GM23338 (cell line): ENCODE results near the gene MPEG1. TPM values are rescaled to one million over a fixed set of nuclear protein-coding genes. Genes with fewer than 3 reads are reported as not detected.

Experiments used
- ATAC-seq: fragments of 200-7000 bp; cut with Tn5 transposase; 3 replicates; pipeline ENCODE4 v1.9.1; 2020
- DNase-seq: peaks from one replicate; pipeline ENCODE4 v3.0.0-alpha.2; 2015; ENCODE audit warnings: low spot score
- H2AFZ ChIP-seq: fragments of 200-600 bp; sonication (generic); 2 replicates; pipeline ENCODE4 v1.8.0; 2016; ENCODE audit warnings: antibody characterized with exemption, mild to moderate bottlenecking, moderate library complexity
- H3F3A ChIP-seq: fragments of 200-600 bp; sonication (generic); replicated peaks from 2 replicates; pipeline ENCODE4 v1.8.0; 2017; ENCODE audit warnings: antibody characterized with exemption, mixed run types, low read depth
- H3K27ac ChIP-seq: fragments of 200-600 bp; sonication (generic); 2 replicates; pipeline ENCODE4 v1.6.1; 2016; ENCODE audit warnings: low read depth
- H3K27me3 ChIP-seq: fragments of 200-600 bp; sonication (generic); 2 replicates; pipeline ENCODE4 v1.8.0; 2016; ENCODE audit warnings: mild to moderate bottlenecking, mixed run types, moderate library complexity; ENCODE audit not compliant: insufficient read depth
- H3K36me3 ChIP-seq: fragments of 200-600 bp; sonication (generic); 2 replicates; pipeline ENCODE4 v1.8.0; 2016; ENCODE audit warnings: mild to moderate bottlenecking; ENCODE audit not compliant: insufficient read depth
- H3K4me1 ChIP-seq: fragments of 200-600 bp; sonication (generic); 2 replicates; pipeline ENCODE4 v1.8.0; 2016; ENCODE audit warnings: mild to moderate bottlenecking, moderate library complexity; ENCODE audit not compliant: insufficient read depth
- H3K4me2 ChIP-seq: fragments of 200-600 bp; sonication (generic); 2 replicates; pipeline ENCODE4 v1.7.1; 2017; ENCODE audit warnings: mixed run types
- H3K4me3 ChIP-seq: fragments of 200-600 bp; sonication (generic); 2 replicates; pipeline ENCODE4 v1.6.1; 2016; ENCODE audit warnings: mixed run types
- H3K79me2 ChIP-seq: fragments of 200-600 bp; sonication (generic); replicated peaks from 2 replicates; pipeline ENCODE4 v1.8.0; 2017; ENCODE audit warnings: mild to moderate bottlenecking; ENCODE audit not compliant: insufficient read depth
- H3K9me2 ChIP-seq: fragments of 200-600 bp; sonication (generic); 2 replicates; pipeline ENCODE4 v1.8.0; 2017; ENCODE audit not compliant: insufficient read depth
- H4K20me1 ChIP-seq: fragments of 200-600 bp; sonication (generic); replicated peaks from 2 replicates; pipeline ENCODE4 v1.8.0; 2017; ENCODE audit warnings: mild to moderate bottlenecking; ENCODE audit not compliant: insufficient read depth
- H3K27ac Mint-ChIP-seq: 2 replicates; pipeline ENCODE4 v1.8.0; 2020; ENCODE audit warnings: inconsistent platforms, mild to moderate bottlenecking, moderate library complexity, mixed read lengths
- H3K27me3 Mint-ChIP-seq: 3 replicates; pipeline ENCODE4 v1.8.0; 2022; ENCODE audit warnings: low read depth, mild to moderate bottlenecking, moderate library complexity, mixed read lengths, inconsistent platforms; ENCODE audit not compliant: insufficient read depth, poor library complexity
- H3K36me3 Mint-ChIP-seq: 3 replicates; pipeline ENCODE4 v1.8.0; 2021; ENCODE audit warnings: low read depth, mild to moderate bottlenecking, inconsistent platforms, moderate library complexity, mixed read lengths
- H3K4me1 Mint-ChIP-seq: 3 replicates; pipeline ENCODE4 v1.8.0; 2020; ENCODE audit warnings: mild to moderate bottlenecking, inconsistent platforms, mixed read lengths
- H3K4me3 Mint-ChIP-seq: 3 replicates; pipeline ENCODE4 v1.8.0; 2021; ENCODE audit warnings: moderate library complexity, mild to moderate bottlenecking, inconsistent platforms, mixed read lengths
- H3K9me3 Mint-ChIP-seq: 3 replicates; pipeline ENCODE4 v1.8.0; 2020; ENCODE audit warnings: moderate library complexity, mild to moderate bottlenecking, inconsistent platforms, mixed read lengths
- CREB1 ChIP-seq: fragments of 250-450 bp; sonication (Bioruptor Pico); IDR thresholded peaks from 2 replicates; pipeline ENCODE4 v1.5.0; 2020; ENCODE audit warnings: low read depth, mild to moderate bottlenecking, moderate library complexity
- NANOG ChIP-seq: IDR thresholded peaks from 2 replicates; pipeline ENCODE4 v1.6.1; 2016; ENCODE audit warnings: antibody characterized with exemption, borderline replicate concordance
- POLR2AphosphoS5 ChIP-seq: IDR thresholded peaks from 2 replicates; pipeline ENCODE4 v1.6.1; 2016; ENCODE audit warnings: antibody characterized with exemption, low read depth
- polyA plus RNA-seq: library from polyadenylated mRNA; unstranded; fragments of >200 nt; fragmentation: Nextera tagmentation; extraction: Ambion mirVana; gene quantifications from 2 replicates; pipeline ENCODE4 v1.2.1, GENCODE V29; 2016
- total RNA-seq: library from RNA; depleted of rRNA; stranded (reverse); fragments of >200 nt; shearing (Covaris generic); gene quantifications from 2 replicates; pipeline ENCODE4 v1.2.3, GENCODE V29; 2014
- TF ChIP-seq, protein P1 (sequence below): IDR thresholded peaks from one replicate; pipeline ENCODE4 v1.6.1; 2018; ENCODE audit warnings: antibody characterized with exemption; ENCODE audit not compliant: unreplicated experiment

The MPEG1 gene
- total and polyA plus RNA-seq, 2 experiments from 2014 or later, result not detected

DNA sequence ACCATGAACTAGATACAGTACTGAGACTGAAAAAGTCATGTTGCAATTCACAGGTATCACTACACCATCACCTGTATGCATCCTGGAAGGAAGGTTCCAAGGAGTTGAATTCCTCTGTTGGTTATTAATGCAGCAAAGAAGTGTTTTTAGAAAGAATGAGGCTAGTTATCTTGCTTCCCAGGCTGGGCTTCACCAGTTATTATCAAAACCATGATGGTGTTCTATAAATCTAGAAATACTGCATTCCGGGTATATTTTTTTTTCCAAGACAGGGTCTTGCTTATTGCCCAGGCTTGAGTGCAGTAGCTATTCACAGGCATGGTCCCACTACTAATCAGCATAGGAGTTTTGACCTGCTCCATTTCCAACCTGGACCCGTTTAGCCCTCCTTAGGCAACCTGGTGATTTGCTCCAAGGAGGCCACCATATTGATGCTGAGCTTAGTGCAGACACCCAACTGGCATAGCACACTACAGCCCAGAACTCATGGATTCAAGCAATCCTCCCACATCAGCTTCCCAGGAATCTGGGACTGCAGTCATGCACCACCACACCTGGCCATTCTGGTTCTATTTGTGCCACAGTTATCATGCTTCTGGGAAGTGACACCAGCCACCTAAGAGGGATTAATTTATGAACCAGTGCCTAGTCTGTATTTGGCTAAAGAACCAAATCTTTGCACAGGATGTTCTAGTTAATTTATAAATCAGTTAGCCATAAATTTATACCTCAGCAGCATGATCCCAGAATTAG, 1.6 kb upstream of the MPEG1 start:
- Mint-ChIP-seq H3K27ac (no peak overlapping the region), H3K4me1 (no peaks in the 10 kb centered on the region; the same call in 2 of the 3 replicates), H3K36me3 (peaks cover 3% of the 10 kb centered on the region; the same call in 2 of the 3 replicates), H3K27me3 (peaks cover 3% of the 10 kb centered on the region), H3K9me3 (no peaks in the 10 kb centered on the region; the same call in 1 of the 3 replicates), H3K4me3 (no peak overlapping the region)
- TF ChIP-seq, protein P1, sequence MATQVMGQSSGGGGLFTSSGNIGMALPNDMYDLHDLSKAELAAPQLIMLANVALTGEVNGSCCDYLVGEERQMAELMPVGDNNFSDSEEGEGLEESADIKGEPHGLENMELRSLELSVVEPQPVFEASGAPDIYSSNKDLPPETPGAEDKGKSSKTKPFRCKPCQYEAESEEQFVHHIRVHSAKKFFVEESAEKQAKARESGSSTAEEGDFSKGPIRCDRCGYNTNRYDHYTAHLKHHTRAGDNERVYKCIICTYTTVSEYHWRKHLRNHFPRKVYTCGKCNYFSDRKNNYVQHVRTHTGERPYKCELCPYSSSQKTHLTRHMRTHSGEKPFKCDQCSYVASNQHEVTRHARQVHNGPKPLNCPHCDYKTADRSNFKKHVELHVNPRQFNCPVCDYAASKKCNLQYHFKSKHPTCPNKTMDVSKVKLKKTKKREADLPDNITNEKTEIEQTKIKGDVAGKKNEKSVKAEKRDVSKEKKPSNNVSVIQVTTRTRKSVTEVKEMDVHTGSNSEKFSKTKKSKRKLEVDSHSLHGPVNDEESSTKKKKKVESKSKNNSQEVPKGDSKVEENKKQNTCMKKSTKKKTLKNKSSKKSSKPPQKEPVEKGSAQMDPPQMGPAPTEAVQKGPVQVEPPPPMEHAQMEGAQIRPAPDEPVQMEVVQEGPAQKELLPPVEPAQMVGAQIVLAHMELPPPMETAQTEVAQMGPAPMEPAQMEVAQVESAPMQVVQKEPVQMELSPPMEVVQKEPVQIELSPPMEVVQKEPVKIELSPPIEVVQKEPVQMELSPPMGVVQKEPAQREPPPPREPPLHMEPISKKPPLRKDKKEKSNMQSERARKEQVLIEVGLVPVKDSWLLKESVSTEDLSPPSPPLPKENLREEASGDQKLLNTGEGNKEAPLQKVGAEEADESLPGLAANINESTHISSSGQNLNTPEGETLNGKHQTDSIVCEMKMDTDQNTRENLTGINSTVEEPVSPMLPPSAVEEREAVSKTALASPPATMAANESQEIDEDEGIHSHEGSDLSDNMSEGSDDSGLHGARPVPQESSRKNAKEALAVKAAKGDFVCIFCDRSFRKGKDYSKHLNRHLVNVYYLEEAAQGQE, result no peak
- TF ChIP-seq CREB1 (CRISPR knock-in tag), result no peak
- Histone ChIP-seq H3K36me3 (no peaks in the 10 kb centered on the region), H3K9me2 (peaks cover 10% of the 10 kb centered on the region; the same call in 1 of the 2 replicates), H3K4me2 (no peak overlapping the region), H3K27ac (no peak overlapping the region), H3K4me3 (no peak overlapping the region), H2AFZ (no peak overlapping the region), H4K20me1 (no peaks in the 10 kb centered on the region), H3F3A (no peaks in the 10 kb centered on the region), H3K27me3 (no peaks in the 10 kb centered on the region), H3K4me1 (no peaks in the 10 kb centered on the region), H3K79me2 (no peaks in the 10 kb centered on the region)
- ATAC-seq (no peak), DNase-seq (no peak)

DNA sequence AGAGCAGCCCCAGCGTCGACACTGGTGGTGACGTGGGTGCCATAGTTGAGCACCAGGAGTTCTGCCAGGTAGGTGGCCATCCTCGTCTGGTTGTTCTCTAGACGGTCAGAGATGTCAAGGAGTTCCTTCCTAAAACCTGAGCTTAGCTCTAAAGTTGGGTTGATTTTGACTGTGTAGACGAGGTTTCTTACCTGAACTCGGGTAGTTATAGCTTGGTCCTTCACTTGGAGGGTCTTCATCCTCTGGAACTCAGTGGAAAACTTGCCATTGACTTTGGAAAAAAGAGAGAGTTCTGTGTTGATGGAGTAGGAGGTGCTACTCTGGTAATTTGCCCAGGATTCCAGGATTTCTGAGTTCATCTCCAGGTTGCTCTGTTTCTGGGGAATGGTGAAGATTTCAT, 505 bp downstream of the MPEG1 start:
- TF ChIP-seq, protein P1, result no peak
- TF ChIP-seq POLR2AphosphoS5 (no peak), NANOG (no peak)
- no peak overlapping the region for H3K4me3 Mint-ChIP-seq
- ATAC-seq, result no peak

More for the DNA sequence above, 505 bp downstream of the MPEG1 start:
- no peaks in the 10 kb centered on the region for H3K36me3 ChIP-seq
- no peaks in the 10 kb centered on the region for H3F3A ChIP-seq
- Mint-ChIP-seq H3K9me3 (no peaks in the 10 kb centered on the region; the same call in 1 of the 3 replicates), H3K4me1 (peaks cover 6% of the 10 kb centered on the region; the same call in 2 of the 3 replicates), H3K27me3 (peaks cover 8% of the 10 kb centered on the region), H3K27ac (no peak overlapping the region), H3K36me3 (peaks cover 3% of the 10 kb centered on the region; the same call in 2 of the 3 replicates)
- H3K4me1 ChIP-seq, result peaks cover 4% of the 10 kb centered on the region; the same call in 1 of the 2 replicates
- no peak for DNase-seq
- H3K79me2 ChIP-seq, result no peaks in the 10 kb centered on the region
- H3K9me2 ChIP-seq, result 0 out of 2 replicates have a peak, but pooled peaks cover 3% of the 10 kb centered on the region
- H2AFZ ChIP-seq, result no peak overlapping the region
- H3K4me3 ChIP-seq, result no peak overlapping the region
- H3K27me3 ChIP-seq, result no peaks in the 10 kb centered on the region
- H3K4me2 ChIP-seq, result no peak overlapping the region
- no peaks in the 10 kb centered on the region for H4K20me1 ChIP-seq
- no peak overlapping the region for H3K27ac ChIP-seq
